K562 (cell line): ENCODE data around the gene ZNF189. TPM values are rescaled to one million over a fixed set of nuclear protein-coding genes. Genes with fewer than 3 reads are reported as not detected.

Source experiments
- EZH2 ChIP-seq: IDR thresholded peaks from 2 replicates; pipeline ENCODE4 v1.6.1; 2012; ENCODE audit warnings: low read depth, mild to moderate bottlenecking, inconsistent platforms, low read length, borderline replicate concordance
- IRF2 ChIP-seq: sonication (generic); formaldehyde crosslinking; IDR thresholded peaks from 2 replicates; pipeline ENCODE4 v1.8.1; 2022; ENCODE audit warnings: mild to moderate bottlenecking, missing genetic modification reagents
- RUNX1 ChIP-seq: sonication (generic); IDR thresholded peaks from 2 replicates; pipeline ENCODE4 v1.6.1; 2016; ENCODE audit warnings: antibody characterized with exemption, low read depth
- SUPT5H ChIP-seq: fragments of 450-650 bp; IDR thresholded peaks from 2 replicates; pipeline ENCODE4 v1.6.1; 2016
- polyA plus RNA-seq, 8 experiments: library from polyadenylated mRNA; depleted of rRNA in 4 of 8; stranded (reverse) in 5 of 8; unstranded in 3 of 8; fragments of >200 nt; fragmentation: Nextera tagmentation in 2 of 8; fragmentation: Illumina TruSeq in 1 of 8; extraction: Ambion mirVana in 2 of 8; extraction: Trizol in 1 of 8; gene quantifications; 2 replicates each; pipeline versions ENCODE4 v1.2.1 to v1.2.3, GENCODE V29; 2011 to 2014; ENCODE audit warnings: inconsistent platforms in 1 of 8, missing spikeins in 1 of 8
- total RNA-seq, 7 experiments: library from RNA; depleted of rRNA in 6 of 7; stranded (reverse); fragments of >200 nt in 6 of 7; fragmentation: Illumina TruSeq in 2 of 7; extraction: Trizol in 2 of 7; gene quantifications; 2 replicates each; pipeline versions ENCODE4 v1.2.1 to v1.2.3, GENCODE V29; 2011 to 2021; ENCODE audit warnings: low replicate concordance in 1 of 7
- TF ChIP-seq, protein P1 (sequence below): fragments of 250-450 bp; sonication (Bioruptor Pico); IDR thresholded peaks from 2 replicates; pipeline ENCODE4 v1.4.0; 2020; ENCODE audit warnings: mild to moderate bottlenecking, moderate library complexity, borderline replicate concordance
- TF ChIP-seq, protein P2 (sequence below), 3 experiments: fragments of 200-800 bp in 1 of 3; fragments of 250-450 bp in 1 of 3; fragments of 450-650 bp in 1 of 3; sonication (Bioruptor Pico) in 1 of 3; sonication (Bioruptor generic) in 1 of 3; formaldehyde crosslinking in 1 of 3; IDR thresholded peaks; 2 replicates each; pipeline versions ENCODE4 v1.6.1 to v1.8.0; 2016 to 2022; ENCODE audit warnings: mild to moderate bottlenecking in 2 of 3, missing genetic modification characterization in 2 of 3, missing compliant biosample characterization in 1 of 3, moderate library complexity in 1 of 3
- TF ChIP-seq, protein P3 (sequence below): fragments of 250-450 bp; sonication (Bioruptor Pico); IDR thresholded peaks from 2 replicates; pipeline ENCODE4 v1.8.0; 2021; ENCODE audit warnings: moderate library complexity, mild to moderate bottlenecking, inconsistent platforms
- TF ChIP-seq, protein P4 (sequence below), 2 experiments: fragments of 450-650 bp; formaldehyde crosslinking in 1 of 2; IDR thresholded peaks; 2 replicates each; pipeline versions ENCODE4 v1.4.0 to v1.6.1; 2014 to 2020; ENCODE audit warnings: mild to moderate bottlenecking in 2 of 2, borderline replicate concordance in 1 of 2, low read depth in 1 of 2
- TF ChIP-seq, protein P5 (sequence below): fragments of 250-450 bp; sonication (Bioruptor Pico); IDR thresholded peaks from 2 replicates; pipeline ENCODE4 v1.4.0; 2020; ENCODE audit warnings: mild to moderate bottlenecking, moderate library complexity

The ZNF189 gene
- total and polyA plus RNA-seq, 9 of the 15 experiments (the other 6 are each of a cell fraction or from before 2014, with no cell fraction given) = 2.4 to 15.3 (median 6.4) TPM

DNA sequence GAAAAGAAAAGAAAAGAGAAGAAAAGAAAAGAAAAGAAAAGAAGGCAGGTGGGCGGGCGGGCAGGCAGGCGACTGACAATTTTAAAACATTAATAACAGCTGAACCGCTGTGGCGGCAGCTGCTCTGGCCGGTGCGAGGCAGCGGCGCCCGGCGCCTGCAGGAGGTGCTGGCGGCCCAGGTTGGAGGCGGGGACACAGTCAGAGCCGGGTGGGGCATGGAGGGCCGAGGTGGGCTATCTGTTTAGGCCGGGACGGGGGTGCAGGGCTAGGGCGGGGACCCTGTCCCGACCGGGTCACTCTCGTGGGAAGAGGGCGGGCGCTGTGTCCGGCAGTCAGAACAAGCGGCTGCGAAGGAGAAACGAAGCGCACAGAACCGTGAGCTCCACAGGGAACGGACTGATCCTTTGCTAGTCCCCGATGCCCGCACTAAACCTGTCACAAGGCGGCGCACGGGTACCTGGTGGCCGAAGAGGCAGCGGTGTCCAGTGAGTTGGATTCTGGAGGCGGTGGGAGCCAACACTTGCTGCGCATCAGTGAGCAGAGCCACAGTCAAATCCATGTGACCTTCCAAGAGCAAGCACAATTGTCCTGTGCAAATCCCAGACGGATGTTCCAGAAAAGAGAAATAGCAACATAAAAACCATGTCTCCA is 50.5 kb downstream of the ZNF189 start (continued):
- TF ChIP-seq, protein P1, sequence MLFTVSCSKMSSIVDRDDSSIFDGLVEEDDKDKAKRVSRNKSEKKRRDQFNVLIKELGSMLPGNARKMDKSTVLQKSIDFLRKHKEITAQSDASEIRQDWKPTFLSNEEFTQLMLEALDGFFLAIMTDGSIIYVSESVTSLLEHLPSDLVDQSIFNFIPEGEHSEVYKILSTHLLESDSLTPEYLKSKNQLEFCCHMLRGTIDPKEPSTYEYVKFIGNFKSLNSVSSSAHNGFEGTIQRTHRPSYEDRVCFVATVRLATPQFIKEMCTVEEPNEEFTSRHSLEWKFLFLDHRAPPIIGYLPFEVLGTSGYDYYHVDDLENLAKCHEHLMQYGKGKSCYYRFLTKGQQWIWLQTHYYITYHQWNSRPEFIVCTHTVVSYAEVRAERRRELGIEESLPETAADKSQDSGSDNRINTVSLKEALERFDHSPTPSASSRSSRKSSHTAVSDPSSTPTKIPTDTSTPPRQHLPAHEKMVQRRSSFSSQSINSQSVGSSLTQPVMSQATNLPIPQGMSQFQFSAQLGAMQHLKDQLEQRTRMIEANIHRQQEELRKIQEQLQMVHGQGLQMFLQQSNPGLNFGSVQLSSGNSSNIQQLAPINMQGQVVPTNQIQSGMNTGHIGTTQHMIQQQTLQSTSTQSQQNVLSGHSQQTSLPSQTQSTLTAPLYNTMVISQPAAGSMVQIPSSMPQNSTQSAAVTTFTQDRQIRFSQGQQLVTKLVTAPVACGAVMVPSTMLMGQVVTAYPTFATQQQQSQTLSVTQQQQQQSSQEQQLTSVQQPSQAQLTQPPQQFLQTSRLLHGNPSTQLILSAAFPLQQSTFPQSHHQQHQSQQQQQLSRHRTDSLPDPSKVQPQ (CRISPR knock-in tag) = no peak
- TF ChIP-seq, protein P2, sequence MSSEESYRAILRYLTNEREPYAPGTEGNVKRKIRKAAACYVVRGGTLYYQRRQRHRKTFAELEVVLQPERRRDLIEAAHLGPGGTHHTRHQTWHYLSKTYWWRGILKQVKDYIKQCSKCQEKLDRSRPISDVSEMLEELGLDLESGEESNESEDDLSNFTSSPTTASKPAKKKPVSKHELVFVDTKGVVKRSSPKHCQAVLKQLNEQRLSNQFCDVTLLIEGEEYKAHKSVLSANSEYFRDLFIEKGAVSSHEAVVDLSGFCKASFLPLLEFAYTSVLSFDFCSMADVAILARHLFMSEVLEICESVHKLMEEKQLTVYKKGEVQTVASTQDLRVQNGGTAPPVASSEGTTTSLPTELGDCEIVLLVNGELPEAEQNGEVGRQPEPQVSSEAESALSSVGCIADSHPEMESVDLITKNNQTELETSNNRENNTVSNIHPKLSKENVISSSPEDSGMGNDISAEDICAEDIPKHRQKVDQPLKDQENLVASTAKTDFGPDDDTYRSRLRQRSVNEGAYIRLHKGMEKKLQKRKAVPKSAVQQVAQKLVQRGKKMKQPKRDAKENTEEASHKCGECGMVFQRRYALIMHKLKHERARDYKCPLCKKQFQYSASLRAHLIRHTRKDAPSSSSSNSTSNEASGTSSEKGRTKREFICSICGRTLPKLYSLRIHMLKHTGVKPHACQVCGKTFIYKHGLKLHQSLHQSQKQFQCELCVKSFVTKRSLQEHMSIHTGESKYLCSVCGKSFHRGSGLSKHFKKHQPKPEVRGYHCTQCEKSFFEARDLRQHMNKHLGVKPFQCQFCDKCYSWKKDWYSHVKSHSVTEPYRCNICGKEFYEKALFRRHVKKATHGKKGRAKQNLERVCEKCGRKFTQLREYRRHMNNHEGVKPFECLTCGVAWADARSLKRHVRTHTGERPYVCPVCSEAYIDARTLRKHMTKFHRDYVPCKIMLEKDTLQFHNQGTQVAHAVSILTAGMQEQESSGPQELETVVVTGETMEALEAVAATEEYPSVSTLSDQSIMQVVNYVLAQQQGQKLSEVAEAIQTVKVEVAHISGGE (CRISPR knock-in tag; IDR thresholded peaks at IDR 0.05) = no peak
- no peak for TF ChIP-seq EZH2
- TF ChIP-seq RUNX1 = no peak
- TF ChIP-seq, protein P3, sequence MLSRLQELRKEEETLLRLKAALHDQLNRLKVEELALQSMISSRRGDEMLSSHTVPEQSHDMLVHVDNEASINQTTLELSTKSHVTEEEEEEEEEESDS (CRISPR knock-in tag) = no peak
- no peak for TF ChIP-seq IRF2 (CRISPR knock-in tag)
- TF ChIP-seq, protein P4, sequence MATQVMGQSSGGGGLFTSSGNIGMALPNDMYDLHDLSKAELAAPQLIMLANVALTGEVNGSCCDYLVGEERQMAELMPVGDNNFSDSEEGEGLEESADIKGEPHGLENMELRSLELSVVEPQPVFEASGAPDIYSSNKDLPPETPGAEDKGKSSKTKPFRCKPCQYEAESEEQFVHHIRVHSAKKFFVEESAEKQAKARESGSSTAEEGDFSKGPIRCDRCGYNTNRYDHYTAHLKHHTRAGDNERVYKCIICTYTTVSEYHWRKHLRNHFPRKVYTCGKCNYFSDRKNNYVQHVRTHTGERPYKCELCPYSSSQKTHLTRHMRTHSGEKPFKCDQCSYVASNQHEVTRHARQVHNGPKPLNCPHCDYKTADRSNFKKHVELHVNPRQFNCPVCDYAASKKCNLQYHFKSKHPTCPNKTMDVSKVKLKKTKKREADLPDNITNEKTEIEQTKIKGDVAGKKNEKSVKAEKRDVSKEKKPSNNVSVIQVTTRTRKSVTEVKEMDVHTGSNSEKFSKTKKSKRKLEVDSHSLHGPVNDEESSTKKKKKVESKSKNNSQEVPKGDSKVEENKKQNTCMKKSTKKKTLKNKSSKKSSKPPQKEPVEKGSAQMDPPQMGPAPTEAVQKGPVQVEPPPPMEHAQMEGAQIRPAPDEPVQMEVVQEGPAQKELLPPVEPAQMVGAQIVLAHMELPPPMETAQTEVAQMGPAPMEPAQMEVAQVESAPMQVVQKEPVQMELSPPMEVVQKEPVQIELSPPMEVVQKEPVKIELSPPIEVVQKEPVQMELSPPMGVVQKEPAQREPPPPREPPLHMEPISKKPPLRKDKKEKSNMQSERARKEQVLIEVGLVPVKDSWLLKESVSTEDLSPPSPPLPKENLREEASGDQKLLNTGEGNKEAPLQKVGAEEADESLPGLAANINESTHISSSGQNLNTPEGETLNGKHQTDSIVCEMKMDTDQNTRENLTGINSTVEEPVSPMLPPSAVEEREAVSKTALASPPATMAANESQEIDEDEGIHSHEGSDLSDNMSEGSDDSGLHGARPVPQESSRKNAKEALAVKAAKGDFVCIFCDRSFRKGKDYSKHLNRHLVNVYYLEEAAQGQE (IDR thresholded peaks at IDR 0.05; ENCODE audit: borderline replicate concordance) = peak; percentile 64; the same call in 1 of the 2 replicates
- TF ChIP-seq, protein P4 (CRISPR knock-in tag; IDR thresholded peaks at IDR 0.05; ENCODE audit: low read depth) = no peak
- TF ChIP-seq, protein P5, sequence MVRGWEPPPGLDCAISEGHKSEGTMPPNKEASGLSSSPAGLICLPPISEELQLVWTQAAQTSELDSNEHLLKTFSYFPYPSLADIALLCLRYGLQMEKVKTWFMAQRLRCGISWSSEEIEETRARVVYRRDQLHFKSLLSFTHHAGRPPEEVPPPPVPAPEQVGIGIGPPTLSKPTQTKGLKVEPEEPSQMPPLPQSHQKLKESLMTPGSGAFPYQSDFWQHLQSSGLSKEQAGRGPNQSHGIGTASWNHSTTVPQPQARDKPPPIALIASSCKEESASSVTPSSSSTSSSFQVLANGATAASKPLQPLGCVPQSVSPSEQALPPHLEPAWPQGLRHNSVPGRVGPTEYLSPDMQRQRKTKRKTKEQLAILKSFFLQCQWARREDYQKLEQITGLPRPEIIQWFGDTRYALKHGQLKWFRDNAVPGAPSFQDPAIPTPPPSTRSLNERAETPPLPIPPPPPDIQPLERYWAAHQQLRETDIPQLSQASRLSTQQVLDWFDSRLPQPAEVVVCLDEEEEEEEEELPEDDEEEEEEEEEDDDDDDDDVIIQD (CRISPR knock-in tag) = no peak
- TF ChIP-seq SUPT5H = no peak
